ENCODE data around the gene VPS26A.
A peak's percentile ranks its signal among the peaks of the same experiment; 100 is the strongest.

GRCh38 chr10:69179743-69180524, 56.0 kb downstream of the VPS26A start, which contains the start of gene SUPV3L1:
- TF ChIP-seq, protein P1, sequence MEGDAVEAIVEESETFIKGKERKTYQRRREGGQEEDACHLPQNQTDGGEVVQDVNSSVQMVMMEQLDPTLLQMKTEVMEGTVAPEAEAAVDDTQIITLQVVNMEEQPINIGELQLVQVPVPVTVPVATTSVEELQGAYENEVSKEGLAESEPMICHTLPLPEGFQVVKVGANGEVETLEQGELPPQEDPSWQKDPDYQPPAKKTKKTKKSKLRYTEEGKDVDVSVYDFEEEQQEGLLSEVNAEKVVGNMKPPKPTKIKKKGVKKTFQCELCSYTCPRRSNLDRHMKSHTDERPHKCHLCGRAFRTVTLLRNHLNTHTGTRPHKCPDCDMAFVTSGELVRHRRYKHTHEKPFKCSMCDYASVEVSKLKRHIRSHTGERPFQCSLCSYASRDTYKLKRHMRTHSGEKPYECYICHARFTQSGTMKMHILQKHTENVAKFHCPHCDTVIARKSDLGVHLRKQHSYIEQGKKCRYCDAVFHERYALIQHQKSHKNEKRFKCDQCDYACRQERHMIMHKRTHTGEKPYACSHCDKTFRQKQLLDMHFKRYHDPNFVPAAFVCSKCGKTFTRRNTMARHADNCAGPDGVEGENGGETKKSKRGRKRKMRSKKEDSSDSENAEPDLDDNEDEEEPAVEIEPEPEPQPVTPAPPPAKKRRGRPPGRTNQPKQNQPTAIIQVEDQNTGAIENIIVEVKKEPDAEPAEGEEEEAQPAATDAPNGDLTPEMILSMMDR (IDR thresholded peaks at IDR 0.05) = peak in 2 of 4 experiments; percentile 1 to 28
- peak; percentile 92 for TF ChIP-seq POLR2AphosphoS5 (IDR thresholded peaks at IDR 0.05)

Data from prostate gland (tissue), 2 donors.